Cerebellar cortex (tissue), 1 donor: ENCODE data around the gene TRAIP.
A peak's percentile ranks its signal among the peaks of the same experiment; 100 is the strongest.
"Not testable (repeated sequence)": the region's sequence is repeated elsewhere in the genome, so short reads cannot be mapped to it uniquely, and the experiment has no call there.

Experiments used
- DNase-seq: peaks from one replicate; pipeline ENCODE4 v3.0.0-alpha.2; 2015; ENCODE audit warnings: low spot score

Gene TRAIP

GRCh38 chr3:49823131-49823530 is 33.2 kb downstream of the TRAIP start:
- DNase-seq: not testable (repeated sequence)

DNA sequence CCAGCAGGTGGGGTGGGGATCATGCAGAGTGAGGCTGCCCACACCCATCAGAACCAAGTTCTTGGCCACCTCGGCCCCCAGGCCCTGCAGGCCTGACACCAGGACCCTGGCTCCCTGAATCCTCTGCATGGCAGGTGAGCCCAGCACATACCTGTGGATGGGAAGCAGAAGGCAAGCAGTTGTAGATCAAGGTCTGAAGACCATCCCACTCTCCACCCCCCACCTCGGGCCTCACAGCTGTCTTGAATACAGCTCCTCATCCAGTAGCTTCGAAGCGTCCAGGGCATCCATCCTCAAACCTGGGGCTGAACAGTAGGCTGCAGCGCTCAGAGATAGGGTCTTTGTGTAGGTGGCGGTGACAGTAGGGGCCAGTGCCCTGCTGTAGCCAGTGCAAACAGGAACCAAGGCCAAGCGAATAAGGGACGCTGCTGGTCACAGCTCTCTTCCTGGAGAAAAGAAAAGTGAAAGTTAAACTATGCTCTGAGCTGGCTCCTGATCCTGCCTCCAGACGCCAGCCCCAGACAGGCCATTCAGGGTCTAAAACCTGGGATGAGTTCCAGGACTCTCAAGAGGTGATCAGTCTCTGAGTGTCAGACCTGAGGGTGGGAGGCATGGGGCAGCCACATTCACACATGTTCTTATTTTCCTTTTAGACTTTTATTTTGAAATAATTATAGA is 42.7 kb downstream of the TRAIP start, which contains the start of gene UBA7:
UBA7 (minus strand) TSS at position 457 of the 678 bp plus-strand sequence; CDS start at position 291, 166 bp downstream.
- peak; percentile 9 for DNase-seq

- no peak for DNase-seq
Observed at GRCh38 chr3:49812916-49813496, 43.4 kb downstream of the TRAIP start.

GRCh38 chr3:49807431-49808114 is 48.8 kb downstream of the TRAIP start:
- no peak for DNase-seq

DNA sequence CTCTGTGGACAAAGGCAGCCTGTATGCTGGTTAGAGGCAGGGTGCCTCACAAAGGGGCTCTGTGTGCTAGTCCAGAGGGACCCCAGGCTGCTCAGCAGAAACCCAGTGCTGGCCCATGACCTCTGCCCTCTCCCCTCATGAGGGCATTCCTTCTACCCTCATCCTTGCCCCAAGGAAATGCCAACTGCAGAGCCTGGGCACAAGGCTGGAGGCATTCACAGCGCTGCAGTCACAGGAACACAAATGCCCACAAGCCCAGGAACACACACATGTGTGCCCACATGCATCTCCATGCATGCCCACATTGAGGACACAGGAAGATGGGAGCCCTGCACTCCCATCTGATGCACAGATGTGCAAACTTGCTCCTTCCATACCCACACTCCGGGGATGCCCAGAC is 49.5 kb downstream of the TRAIP start:
- DNase-seq: no peak

GRCh38 chr3:49805897-49806701 is 50.3 kb downstream of the TRAIP start:
- no peak for DNase-seq

GRCh38 chr3:49805367-49805782 is 51.0 kb downstream of the TRAIP start:
- peak; percentile 73 for DNase-seq

DNA sequence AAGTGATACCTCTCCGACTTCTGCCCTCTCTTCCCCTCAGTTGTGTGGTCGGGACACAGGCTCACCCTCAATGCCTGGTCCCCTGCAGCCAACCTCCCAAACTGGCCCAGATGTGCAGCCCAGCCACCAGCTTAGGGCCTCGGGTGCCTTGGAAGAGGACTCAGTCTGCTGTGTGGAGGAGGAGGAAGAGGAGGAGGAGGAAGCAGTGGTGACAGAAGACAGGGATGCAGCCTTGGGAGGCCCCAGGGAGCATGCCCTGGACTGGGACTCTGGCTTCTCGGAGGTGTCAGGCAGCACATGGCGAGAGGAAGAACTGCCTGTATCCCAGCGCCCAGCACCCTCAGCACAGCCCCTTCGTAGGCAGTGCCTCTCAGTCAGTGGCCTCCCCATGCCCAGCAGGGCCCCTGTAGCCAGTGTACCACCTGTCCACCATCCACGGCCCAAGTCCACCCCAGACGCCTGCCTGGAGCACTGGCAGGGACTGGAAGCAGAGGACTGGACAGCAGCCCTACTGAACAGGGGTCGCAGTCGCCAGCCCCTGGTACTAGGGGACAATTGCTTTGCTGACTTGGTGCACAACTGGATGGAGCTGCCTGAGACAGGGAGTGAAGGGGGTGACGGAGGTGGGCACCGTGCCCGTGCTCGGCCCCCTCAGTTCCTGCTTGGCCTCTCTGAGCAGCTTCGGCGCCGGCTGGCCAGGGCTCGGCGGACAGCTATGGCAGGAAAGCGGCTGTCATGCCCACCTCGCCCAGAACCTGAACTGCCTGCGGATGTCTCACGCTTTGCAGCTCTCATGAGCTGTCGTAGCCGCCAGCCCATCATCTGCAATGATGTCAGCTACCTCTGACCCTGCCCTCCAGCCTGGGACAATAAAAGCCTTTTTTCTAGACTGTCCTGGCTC is 52.0 kb downstream of the TRAIP start:
- no peak for DNase-seq

GRCh38 chr3:49803465-49804140 is 52.8 kb downstream of the TRAIP start:
- DNase-seq: peak; percentile 29

- peak; percentile 86 for DNase-seq
Observed at GRCh38 chr3:49802719-49803464, 53.5 kb downstream of the TRAIP start, which contains the start of gene INKA1. Gene INKA1 (plus strand): TSS chr3:49803261. CDS start chr3:49803393, 132 bp downstream.

- DNase-seq: no peak
Observed at GRCh38 chr3:49801160-49801559, 55.2 kb downstream of the TRAIP start.

DNA sequence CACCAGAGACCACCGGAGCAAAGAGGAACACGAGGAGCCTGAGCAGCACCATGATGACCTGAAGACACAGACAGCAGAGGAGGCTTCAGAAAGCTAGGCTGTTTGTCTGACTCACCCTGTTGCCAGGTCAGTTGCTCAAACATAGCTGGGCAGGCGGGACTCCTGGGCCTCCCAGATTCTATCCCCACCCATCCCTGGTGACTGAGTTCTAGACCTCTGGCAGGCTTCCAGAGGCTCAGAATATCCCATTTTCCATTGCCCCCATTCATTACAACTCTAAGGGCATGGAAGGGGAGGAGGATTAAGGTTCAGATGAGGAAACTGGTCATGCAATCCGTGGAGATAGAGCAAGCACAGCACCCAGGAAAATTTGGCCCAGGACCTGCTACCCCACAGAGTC is 56.6 kb downstream of the TRAIP start, which contains the start of gene CDHR4:
CDHR4 (minus strand) TSS at position 113 of the 400 bp plus-strand sequence; CDS start at position 52, 61 bp downstream.
- DNase-seq: no peak

- no peak for DNase-seq
Observed at GRCh38 chr3:49799105-49799504, 57.3 kb downstream of the TRAIP start.

GRCh38 chr3:49794926-49795905 is 61.1 kb downstream of the TRAIP start:
- no peak for DNase-seq

DNA sequence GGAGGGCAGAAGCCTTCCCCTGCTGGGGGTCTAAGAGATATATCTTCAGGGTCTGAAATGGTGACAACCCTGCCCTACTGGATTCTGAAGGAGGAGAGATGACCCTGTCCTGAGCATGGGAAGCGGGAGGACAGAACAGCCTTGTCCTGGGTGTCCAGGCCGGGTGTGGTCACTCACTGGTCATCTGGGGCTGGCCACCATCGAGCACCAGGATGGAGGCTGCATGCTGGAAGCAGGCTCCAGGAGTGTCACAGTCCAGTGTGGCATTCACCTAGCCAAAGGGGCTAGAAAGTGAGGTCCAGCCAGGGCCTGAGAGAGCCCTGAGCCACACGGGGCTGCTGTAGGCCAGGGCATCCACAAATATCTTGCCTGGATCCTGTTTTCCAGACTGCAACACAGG is 61.9 kb downstream of the TRAIP start:
- no peak for DNase-seq

DNA sequence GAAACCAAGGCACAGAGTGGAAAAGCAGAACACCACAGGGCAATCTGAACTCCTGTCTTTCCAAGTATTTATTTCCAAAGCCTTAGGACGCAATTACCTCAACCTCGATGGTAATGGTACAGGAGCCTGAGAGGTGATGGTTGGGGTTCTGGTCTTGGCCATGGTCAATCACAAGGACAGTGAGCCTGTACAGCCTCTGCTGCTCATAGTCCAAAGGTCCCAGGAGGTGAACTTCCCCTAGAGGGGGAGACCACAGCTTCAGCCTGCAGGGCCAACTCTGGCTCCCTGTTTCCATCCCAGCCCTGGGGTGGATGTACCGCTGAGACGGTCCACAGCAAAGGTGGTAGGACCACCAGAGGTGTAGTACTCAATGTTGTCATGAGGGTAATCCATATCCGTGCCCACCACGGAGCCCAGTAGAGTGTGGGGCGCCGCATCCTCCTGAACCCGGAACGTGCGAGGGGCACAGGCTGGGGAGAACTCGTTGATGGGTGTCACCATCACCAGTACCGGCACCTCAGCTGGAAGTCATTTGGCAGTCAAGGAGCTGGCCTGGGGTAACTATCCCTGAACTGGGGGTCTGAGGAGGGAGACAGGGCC is 62.8 kb downstream of the TRAIP start:
- DNase-seq: no peak

DNA sequence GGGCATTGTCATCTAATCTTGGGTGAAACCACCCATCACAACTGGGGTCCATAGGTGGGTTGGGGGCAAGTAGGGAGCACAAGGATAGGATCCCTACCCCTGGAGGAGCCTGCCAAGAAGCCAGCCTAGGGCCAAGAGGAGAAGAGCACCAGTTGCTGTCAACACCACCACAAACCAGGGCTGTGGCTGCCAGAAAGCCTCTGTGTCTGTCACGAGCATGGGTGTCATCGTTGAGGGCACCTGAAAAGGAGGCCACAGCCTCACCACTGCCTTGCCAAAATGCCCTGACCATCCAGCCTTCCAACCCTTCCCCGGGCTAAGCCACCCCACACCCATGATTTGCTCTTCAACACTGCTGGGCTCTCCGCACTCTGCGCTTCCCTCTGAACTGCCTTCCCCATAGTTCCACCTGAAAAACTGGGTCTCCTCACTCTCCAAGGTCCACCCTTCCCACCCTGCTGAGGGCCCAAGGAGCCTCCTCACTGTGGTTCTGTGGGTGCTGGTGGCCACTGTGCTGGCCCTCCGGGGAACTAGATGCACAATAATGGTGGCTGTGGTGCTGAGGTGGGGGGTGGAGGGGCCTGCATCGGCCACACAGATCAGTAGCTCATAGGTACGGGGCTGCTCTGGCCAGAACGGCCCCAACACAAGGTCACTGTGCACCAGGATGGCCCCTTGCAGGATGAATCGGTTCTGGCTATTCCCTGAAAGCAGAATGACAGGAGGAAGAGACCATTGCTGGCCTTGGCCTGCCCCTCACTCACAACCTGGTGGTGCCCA is 63.8 kb downstream of the TRAIP start:
- no peak for DNase-seq
